ENCODE data around the gene ISM2. TPM values are rescaled to one million over a fixed set of nuclear protein-coding genes. Genes with fewer than 3 reads are reported as not detected.

The ISM2 gene
- total and polyA plus RNA-seq, 2 of the 13 experiments (the other 11 are each of a cell fraction or from before 2014, with no cell fraction given) = 1.8 to 40.7 TPM

- TF ChIP-seq ZNF790 (CRISPR knock-in tag; IDR thresholded peaks at IDR 0.05; ENCODE audit: borderline replicate concordance) = no peak
- TF ChIP-seq ZBTB38 (CRISPR knock-in tag; IDR thresholded peaks at IDR 0.05) = peak; percentile 97
- no peak for TF ChIP-seq RARA (CRISPR knock-in tag; IDR thresholded peaks at IDR 0.05)
- TF ChIP-seq GATAD2A (CRISPR knock-in tag; IDR thresholded peaks at IDR 0.05) = peak; percentile 39; the same call in 1 of the 2 replicates
- TF ChIP-seq, protein P1, sequence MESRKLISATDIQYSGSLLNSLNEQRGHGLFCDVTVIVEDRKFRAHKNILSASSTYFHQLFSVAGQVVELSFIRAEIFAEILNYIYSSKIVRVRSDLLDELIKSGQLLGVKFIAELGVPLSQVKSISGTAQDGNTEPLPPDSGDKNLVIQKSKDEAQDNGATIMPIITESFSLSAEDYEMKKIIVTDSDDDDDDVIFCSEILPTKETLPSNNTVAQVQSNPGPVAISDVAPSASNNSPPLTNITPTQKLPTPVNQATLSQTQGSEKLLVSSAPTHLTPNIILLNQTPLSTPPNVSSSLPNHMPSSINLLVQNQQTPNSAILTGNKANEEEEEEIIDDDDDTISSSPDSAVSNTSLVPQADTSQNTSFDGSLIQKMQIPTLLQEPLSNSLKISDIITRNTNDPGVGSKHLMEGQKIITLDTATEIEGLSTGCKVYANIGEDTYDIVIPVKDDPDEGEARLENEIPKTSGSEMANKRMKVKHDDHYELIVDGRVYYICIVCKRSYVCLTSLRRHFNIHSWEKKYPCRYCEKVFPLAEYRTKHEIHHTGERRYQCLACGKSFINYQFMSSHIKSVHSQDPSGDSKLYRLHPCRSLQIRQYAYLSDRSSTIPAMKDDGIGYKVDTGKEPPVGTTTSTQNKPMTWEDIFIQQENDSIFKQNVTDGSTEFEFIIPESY (CRISPR knock-in tag; IDR thresholded peaks at IDR 0.05) = peak; percentile 92
- TF ChIP-seq ZNF629 (CRISPR knock-in tag; conservative IDR thresholded peaks at IDR 0.05) = no peak
- TF ChIP-seq ATF7 (IDR thresholded peaks at IDR 0.05) = 0 out of 2 replicates have a peak, but pooled peaks have one; percentile 32
- TF ChIP-seq ATF7 (CRISPR knock-in tag; IDR thresholded peaks at IDR 0.05) = no peak
- TF ChIP-seq ZNF484 (CRISPR knock-in tag; IDR thresholded peaks at IDR 0.05; ENCODE audit: borderline replicate concordance, low read depth) = no peak
- peak; percentile 53; the same call in 1 of the 2 replicates for TF ChIP-seq ZBTB4 (CRISPR knock-in tag; IDR thresholded peaks at IDR 0.05; ENCODE audit: borderline replicate concordance)
- TF ChIP-seq DMAP1 (CRISPR knock-in tag; IDR thresholded peaks at IDR 0.05) = no peak
- TF ChIP-seq, protein P2, sequence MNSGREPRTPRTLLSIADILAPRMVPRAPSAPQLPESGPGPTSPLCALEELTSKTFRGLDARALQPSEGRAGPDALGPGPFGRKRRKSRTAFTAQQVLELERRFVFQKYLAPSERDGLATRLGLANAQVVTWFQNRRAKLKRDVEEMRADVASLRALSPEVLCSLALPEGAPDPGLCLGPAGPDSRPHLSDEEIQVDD (CRISPR knock-in tag; IDR thresholded peaks at IDR 0.05; ENCODE audit: borderline replicate concordance) = no peak
These were observed 29.5 kb downstream of the ISM2 start (continued) for GRCh38 chr14:77469067-77469505.

All from HepG2 (cell line).